ENCODE results near the gene ASS1. TPM values are rescaled to one million over a fixed set of nuclear protein-coding genes. Genes with fewer than 3 reads are reported as not detected.
A peak's percentile ranks its signal among the peaks of the same experiment; 100 is the strongest.

Gene ASS1
- polyA plus RNA-seq, 2 of the 4 experiments (the other 2 are of a cell fraction) = 11.3 to 32.5 TPM

DNA sequence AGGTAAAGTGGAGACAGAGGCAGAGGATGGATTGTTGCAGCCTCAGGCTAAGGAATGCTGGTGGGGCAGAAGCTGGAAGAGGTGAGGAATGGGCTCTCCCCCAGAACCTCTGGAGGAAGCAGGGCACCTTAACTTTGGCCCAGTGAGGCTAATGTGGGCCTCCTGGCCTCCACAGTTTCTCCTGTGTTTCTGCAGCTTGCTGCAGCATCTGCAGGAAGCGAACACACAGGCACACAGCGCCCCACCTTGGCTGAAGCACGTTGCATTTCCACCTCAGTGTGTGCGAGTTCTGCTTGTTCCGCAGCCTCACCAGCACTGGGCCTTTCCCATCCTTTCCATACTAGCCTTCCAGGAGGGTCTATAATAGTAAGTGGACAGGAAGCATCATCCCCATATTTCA is 27.2 kb upstream of the ASS1 start:
- DNase-seq (ENCODE audit: low read depth in 1 of 2, low spot score in 1 of 2) (peak in 1 of 2 experiments; percentile 41), FAIRE-seq (no peak), ATAC-seq (peak; percentile 17 to 67; a peak in 4 of 6 replicates)
- no peak overlapping the region for H3K4me3 ChIP-seq
- no peaks in the 10 kb centered on the region for H3K4me1 ChIP-seq
- peak; percentile 27 to 54; a peak in 4 of 5 replicates for TF ChIP-seq RAD21 (conservative IDR thresholded peaks at IDR 0.05 in 1 of 2, IDR thresholded peaks at IDR 0.05 in 1 of 2)
- no peak for TF ChIP-seq ZC3H11A (IDR thresholded peaks at IDR 0.05)
- TF ChIP-seq, protein P1, sequence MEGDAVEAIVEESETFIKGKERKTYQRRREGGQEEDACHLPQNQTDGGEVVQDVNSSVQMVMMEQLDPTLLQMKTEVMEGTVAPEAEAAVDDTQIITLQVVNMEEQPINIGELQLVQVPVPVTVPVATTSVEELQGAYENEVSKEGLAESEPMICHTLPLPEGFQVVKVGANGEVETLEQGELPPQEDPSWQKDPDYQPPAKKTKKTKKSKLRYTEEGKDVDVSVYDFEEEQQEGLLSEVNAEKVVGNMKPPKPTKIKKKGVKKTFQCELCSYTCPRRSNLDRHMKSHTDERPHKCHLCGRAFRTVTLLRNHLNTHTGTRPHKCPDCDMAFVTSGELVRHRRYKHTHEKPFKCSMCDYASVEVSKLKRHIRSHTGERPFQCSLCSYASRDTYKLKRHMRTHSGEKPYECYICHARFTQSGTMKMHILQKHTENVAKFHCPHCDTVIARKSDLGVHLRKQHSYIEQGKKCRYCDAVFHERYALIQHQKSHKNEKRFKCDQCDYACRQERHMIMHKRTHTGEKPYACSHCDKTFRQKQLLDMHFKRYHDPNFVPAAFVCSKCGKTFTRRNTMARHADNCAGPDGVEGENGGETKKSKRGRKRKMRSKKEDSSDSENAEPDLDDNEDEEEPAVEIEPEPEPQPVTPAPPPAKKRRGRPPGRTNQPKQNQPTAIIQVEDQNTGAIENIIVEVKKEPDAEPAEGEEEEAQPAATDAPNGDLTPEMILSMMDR (IDR thresholded peaks at IDR 0.05) = peak; percentile 24; the same call in 1 of the 3 replicates
- TF ChIP-seq, protein P2, sequence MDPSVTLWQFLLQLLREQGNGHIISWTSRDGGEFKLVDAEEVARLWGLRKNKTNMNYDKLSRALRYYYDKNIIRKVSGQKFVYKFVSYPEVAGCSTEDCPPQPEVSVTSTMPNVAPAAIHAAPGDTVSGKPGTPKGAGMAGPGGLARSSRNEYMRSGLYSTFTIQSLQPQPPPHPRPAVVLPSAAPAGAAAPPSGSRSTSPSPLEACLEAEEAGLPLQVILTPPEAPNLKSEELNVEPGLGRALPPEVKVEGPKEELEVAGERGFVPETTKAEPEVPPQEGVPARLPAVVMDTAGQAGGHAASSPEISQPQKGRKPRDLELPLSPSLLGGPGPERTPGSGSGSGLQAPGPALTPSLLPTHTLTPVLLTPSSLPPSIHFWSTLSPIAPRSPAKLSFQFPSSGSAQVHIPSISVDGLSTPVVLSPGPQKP (IDR thresholded peaks at IDR 0.05; ENCODE audit: low read depth, low read length) = no peak
- ChIA-PET CTCF (interaction anchor here (0.6 to 1.0 kb wide), 3 partner anchors 47 to 757 kb away, joined by 3 to 4 read pairs (median 3); no protein-coding TSS in a partner anchor), POLR2A (no interaction called here)
- H3K9me3 ChIP-seq = no peaks in the 10 kb centered on the region
- 53% methylated on average over 5 of the region's 5 CpGs for WGBS (ENCODE audit: missing lambda C conversion rate)
- H3K4me2 ChIP-seq = no peak overlapping the region
- no peak overlapping the region for H3K27ac ChIP-seq

GRCh38 chr9:130418776-130419175 is 26.0 kb upstream of the ASS1 start:
- H3K4me2 ChIP-seq = no peak overlapping the region
- no peak overlapping the region for H3K27ac ChIP-seq
- DNase-seq (ENCODE audit: low read depth in 1 of 2, low spot score in 1 of 2) (no peak), ATAC-seq (no peak), FAIRE-seq (no peak)
- 70% methylated on average over 18 of the region's 18 CpGs for WGBS (ENCODE audit: missing lambda C conversion rate)
- ChIA-PET CTCF (interaction anchor here (1.0 kb wide), 1 partner anchor 15 kb away, joined by 3 read pairs; no protein-coding TSS in a partner anchor), POLR2A (no interaction called here)
- TF ChIP-seq ZSCAN20 (CRISPR knock-in tag; IDR thresholded peaks at IDR 0.05) = no peak
- H3K4me1 ChIP-seq = no peaks in the 10 kb centered on the region
- no peaks in the 10 kb centered on the region for H3K9me3 ChIP-seq
- no peak overlapping the region for H3K4me3 ChIP-seq

- Histone ChIP-seq H3K4me3 (no peak overlapping the region), H3K4me1 (no peaks in the 10 kb centered on the region), H3K9me3 (no peaks in the 10 kb centered on the region), H3K27ac (no peak overlapping the region), H3K4me2 (no peak overlapping the region)
- DNase-seq (ENCODE audit: low read depth in 1 of 2, low spot score in 1 of 2) (no peak), FAIRE-seq (no peak), ATAC-seq (no peak)
- ChIA-PET POLR2A (no interaction called here), CTCF (interaction anchor here (1.0 kb wide), 1 partner anchor 14 kb away, joined by 3 read pairs; no protein-coding TSS in a partner anchor)
- WGBS (ENCODE audit: missing lambda C conversion rate) = 65% methylated on average over 8 of the region's 8 CpGs
- TF ChIP-seq ATOH8 (CRISPR knock-in tag; IDR thresholded peaks at IDR 0.05; ENCODE audit: low read depth) (no peak), RNF2 (IDR thresholded peaks at IDR 0.05; ENCODE audit: borderline replicate concordance, low read depth) (no peak), MAZ (IDR thresholded peaks at IDR 0.05; ENCODE audit: borderline replicate concordance, low read depth, low read length) (no peak), BHLHE40 (IDR thresholded peaks at IDR 0.05; ENCODE audit: low read depth, low read length) (no peak), CHD2 (IDR thresholded peaks at IDR 0.05; ENCODE audit: low read length, partially characterized antibody) (no peak), EP300 (IDR thresholded peaks at IDR 0.05) (no peak), FOSL2 (IDR thresholded peaks at IDR 0.05) (no peak), FOSL2 (CRISPR knock-in tag; IDR thresholded peaks at IDR 0.05) (no peak), KDM5A (IDR thresholded peaks at IDR 0.05) (no peak), RCOR1 (IDR thresholded peaks at IDR 0.05; ENCODE audit: low read depth, low read length) (no peak), MYC (IDR thresholded peaks at IDR 0.05; ENCODE audit: borderline replicate concordance, low read length) (no peak)
- TF ChIP-seq, protein P2 (IDR thresholded peaks at IDR 0.05; ENCODE audit: low read depth, low read length) = no peak
Measured at GRCh38 chr9:130419521-130420035, 25.2 kb upstream of the ASS1 start.

Measured in A549 (cell line).